NCI-H460 (cell line): Measurements from ENCODE around the gene COLQ. TPM values are rescaled to one million over a fixed set of nuclear protein-coding genes. Genes with fewer than 3 reads are reported as not detected.

ENCODE experiments used
- DNase-seq: peaks from one replicate; pipeline ENCODE4 v3.0.0-alpha.2; 2016; ENCODE audit warnings: low read depth; ENCODE audit errors: extremely low read depth
- total RNA-seq: library from RNA; depleted of rRNA; stranded (reverse); fragments of >200 nt; shearing (Covaris generic); gene quantifications from 2 replicates; pipeline ENCODE4 v1.2.3, GENCODE V29; 2014

COLQ gene
- total RNA-seq, 1 experiment from 2014 or later, result not detected

DNA sequence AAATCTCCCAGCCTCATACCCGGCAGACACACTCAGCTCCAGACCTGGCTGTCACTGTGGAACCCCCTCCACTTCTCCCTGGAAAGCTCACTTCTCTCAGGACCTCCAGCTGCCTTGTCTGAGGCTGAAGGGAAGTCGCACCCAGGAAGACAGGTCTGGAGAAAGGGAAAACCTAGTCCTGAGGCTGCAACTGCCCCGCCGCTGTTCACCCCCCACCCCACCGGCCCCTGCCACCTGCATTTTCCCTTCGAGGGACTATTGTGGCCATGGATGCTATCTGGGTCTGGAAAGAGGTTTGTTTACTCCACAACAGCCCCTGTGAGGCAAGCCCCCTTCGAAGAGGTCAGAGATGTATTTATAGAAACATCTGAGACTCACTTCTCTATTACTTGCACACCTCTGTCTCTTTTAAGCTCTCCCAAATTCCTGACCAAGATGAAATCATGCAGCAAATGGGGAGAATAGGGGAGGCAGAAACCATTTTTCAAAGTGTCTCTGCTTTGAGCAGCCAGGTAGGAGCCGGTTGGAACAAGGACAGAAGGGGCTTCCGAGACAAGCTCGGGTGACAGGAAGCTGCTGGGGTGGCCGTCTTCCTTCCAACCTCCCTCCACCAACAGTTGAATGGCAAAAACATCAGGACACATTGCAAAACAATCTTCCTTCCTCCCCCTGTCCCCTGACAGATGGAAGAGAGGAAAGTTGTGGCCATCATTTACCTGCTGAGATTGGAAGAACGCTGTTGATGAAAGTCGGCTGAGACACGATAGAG is 518 bp downstream of the COLQ start:
- DNase-seq, result no peak

GRCh38 chr3:15520185-15520584 is 1.3 kb downstream of the COLQ start:
- no peak for DNase-seq

DNA sequence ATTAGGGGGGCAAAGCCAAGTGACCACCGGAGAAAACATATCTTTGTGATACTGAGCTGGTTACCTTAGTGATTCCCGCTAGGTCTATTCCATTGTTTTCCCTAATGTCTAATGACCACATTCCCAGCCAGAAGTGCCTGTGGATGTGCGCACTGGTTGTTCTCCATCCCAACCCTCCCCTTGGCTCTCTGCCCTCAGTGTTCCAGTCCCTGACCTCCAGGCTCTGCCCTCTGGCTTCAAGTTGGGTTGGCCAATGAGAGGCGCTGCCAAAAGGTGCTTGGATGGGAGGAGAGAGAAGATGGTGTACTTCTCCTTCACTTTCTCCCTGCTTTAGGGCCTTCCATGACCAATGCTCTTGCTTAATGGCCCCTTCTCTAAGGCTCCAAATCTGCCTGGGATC is 2.4 kb downstream of the COLQ start:
- no peak for DNase-seq

- peak; percentile 2 for DNase-seq
These were observed 6.7 kb downstream of the COLQ start for GRCh38 chr3:15514663-15515340.

DNA sequence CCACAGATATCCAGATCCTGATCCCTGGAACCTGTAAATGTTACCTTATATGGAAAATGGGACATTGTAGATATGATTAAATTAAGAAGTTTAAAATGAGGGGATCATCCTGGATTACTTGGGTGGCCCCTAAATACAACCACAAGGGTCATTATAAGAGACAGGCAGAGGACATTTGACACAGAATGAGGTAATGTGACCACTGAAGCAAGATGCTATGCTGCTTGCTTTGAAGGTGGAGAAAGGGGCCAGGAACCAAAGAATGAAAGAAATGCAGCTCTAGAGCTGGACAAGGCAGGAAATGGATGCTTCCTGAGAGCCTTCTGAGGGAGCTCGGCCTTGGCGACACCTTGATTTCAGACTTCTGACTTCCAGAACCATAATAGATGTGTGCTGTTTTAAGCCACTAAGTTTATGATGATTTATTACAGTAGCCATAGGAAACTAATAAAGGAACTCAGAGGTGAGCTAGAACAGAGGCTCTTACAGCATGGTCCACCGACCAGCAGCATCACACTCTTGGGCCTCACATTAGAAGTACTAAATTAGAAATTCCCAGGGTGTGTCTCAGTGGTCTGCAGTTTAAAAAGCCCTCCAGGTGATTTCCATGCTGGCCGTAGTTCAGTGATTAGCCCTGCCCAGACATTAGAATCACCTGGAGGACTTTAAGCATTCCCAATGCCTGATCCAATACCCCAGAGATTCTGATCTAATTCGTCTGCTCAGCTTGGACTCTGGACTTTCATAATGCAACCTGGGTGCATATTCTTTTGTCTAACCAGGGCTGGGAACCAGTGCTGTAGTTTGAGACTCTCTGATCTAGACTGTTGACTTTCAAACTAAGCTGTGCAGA is 7.5 kb downstream of the COLQ start:
- no peak for DNase-seq

DNA sequence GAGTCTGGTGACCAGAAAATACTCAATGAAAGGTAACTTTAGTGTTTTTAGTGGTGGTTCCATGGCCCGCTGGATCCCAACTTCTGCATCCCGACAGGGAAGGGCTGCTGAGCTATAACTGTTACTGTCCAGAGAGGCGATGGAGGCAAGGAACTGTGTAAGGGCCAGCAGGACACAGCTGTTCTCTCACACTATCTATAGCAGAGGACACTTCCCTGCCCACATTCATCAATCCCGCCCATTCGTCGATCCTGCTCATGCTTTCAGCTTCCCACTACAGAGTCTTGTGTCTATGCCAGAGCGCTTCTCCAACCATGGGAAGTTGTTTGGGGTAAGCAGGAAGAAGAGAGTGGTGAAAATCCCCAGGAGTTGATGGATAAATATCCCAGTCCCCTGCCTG is 8.4 kb downstream of the COLQ start:
- DNase-seq, result no peak

DNA sequence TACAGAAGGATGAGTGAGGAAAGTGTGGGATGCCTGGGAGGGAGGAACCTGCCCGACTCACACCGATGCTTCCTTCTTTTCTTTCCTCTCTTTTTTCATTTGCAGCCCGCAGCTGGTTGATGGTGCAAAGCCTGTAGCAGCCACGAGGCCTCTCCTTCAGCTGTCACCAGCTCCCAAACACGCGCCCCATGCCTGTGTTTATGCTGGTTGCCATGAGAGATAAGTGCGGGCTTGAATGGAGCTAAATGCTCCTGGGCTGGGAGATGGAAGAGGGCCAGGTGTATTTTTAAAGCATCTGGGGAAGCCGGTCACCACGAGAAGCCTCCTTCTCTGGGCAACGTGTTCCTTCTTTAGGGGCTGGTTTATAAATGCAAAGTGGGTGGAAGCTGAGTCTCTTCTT is 9.3 kb downstream of the COLQ start:
- no peak for DNase-seq

DNA sequence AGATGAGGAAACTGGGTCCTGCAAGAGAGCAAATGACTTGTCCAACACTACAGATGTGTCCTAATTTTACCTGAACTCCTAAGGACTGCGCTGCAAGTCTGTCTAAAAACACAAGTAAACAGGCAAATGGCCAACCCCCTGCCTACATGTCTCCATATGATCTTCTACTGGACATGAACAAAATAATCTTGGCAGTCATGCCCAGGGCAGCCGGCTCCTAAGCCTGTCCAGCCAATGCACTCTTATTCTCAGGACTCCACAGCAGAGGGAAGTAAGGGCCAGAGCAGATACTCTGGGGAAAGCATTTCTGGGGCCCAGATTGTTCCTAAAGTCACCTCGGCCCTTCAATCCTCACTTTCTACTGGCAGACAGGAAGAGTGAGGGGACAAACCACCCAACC is 10.3 kb downstream of the COLQ start:
- DNase-seq, result no peak

DNA sequence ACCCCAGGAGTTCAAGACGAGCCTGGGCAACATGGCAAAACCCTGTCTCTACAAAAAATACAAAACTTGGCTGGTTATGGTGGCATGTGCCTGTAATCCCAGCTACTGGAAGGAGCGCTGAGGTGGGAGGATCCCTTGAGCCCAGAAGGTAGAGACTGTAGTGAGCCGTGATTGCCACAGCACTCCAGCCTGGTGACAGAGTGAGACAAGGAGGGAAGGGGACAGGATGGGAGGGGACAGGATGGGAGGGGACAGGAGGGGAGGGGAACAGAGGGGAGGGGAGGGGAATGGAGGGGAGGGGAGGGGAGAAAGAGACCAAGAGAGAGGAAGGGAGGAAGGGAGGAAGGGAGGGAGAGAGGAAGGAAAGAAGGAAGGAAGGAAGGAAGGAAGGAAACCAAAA is 11.0 kb downstream of the COLQ start:
- DNase-seq, result no peak

DNA sequence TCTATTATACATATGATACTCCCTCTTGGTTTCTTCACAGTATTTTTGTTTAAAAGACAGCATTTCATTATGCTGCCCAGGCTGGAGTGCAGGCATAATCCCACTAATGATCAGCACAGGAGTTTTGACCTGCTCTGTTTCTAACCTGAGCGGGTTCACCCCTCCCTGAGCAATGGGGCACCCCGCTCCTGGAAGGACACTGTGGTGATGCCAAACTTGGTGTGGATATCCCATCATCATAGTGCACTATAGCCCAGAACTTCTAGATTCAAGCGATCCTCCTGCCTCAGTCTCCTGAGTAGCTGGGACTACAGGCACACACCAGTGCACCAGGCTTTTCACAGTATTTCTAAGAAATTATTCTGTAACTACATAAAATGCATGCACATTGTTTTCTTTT is 14.9 kb downstream of the COLQ start:
- DNase-seq, result no peak

DNA sequence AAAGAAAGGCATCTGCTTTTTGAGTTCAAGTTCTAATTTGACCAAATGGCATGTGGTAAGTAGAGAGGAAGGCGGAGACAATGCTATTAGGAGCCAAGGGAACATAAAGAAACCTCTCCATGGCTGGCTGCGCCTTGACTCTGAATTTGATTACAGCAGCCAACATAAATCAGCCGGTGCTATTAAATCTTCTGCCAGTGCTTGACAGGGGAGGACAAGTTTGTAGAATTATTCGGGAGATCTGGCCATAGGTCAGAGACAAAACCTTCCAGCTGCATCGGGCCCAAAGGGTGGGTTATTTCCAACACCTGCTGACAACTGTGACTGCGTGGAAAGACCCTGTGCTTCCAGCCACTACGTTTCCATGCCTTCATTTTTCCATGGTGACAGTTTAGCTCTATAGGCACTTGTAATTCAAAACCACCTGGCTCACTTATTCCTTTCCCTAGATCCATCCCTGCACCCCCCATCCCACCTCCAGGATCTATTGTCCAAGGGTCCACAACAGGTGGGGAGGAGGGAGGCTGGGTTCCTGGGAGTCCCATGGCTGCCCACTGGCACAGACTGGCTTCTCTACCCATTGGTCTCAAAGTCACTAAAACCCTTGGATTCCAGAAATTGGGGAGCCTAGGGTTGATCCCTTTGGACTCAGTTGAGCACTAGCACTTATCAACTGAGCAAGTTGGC is 15.9 kb downstream of the COLQ start:
- no peak for DNase-seq

DNA sequence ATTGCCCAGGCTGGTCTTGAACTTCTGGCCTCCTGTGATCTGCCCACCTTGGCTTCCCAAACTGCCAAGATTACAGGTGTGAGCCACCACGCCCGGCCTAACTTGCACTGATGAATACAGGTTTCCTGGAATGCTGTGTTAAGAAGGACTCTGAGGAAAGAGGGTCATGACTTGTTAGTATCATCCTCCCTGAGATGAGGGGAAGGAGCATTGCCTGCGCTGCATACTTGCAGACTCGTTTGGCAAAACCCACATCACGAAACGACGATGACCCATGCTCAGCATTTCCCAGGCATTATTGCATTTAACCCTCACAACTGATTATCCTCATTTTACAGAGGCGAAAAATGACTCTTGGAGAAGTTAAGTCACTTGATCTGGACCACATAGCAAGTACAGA is 18.9 kb downstream of the COLQ start:
- DNase-seq, result no peak

GRCh38 chr3:15501126-15501525 is 20.4 kb downstream of the COLQ start:
- no peak for DNase-seq

GRCh38 chr3:15500107-15500724 is 21.3 kb downstream of the COLQ start:
- DNase-seq, result no peak

DNA sequence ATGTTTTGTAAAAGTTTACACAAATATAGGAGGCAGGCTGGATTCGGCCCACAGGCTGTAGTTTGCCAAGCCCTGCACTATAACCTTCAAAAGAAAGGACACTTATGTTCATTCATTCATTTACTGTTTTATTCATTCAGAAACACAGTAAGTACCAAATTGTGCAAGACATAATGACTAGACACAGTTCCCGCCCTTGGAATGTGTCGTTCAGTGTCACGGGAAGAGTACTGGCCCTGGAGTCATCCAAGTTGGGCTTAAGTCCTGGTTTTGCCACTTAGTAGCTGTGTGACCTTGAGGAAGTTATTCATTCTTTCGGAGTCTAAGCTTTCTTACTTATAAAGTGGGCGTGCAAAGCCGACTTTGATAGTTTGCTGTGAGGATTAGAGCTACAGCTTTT is 22.0 kb downstream of the COLQ start:
- peak; percentile 4 for DNase-seq

DNA sequence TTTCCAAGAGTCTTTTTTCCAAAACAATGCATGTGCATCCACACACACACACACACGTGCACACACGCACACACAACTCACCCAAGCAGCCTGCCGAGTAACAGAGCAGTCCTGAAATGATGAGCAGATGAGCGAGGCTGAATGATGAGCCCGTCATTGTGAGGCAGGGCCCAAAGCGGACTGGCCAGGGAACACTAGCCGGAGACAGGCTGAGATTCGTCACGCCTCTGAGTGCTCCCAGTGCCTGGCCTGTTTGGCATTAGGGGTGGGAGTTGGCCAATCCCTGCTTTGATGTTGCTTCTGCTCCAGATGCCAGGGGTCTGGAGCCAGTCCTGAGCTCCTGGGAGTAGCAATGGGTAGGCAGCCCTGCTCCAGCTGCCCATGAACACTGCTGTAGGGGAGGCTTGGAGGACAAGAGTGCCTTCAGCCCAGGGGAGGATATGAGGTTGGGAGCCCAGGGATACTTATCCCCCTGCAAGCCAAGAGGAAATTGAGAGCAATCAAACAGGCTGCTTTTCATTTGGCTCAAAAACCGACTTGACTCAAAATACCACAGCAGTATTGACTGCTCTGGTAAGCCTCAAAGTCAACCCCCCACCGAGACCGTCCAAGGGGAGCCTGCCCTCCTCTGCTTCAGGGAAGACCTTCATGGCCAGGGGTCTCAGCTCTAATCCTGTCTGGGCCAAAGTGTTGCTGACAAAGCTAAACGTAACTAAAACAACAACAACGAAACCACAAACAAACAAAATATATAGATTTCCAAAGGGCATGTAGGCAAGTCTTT is 22.9 kb downstream of the COLQ start:
- no peak for DNase-seq

DNA sequence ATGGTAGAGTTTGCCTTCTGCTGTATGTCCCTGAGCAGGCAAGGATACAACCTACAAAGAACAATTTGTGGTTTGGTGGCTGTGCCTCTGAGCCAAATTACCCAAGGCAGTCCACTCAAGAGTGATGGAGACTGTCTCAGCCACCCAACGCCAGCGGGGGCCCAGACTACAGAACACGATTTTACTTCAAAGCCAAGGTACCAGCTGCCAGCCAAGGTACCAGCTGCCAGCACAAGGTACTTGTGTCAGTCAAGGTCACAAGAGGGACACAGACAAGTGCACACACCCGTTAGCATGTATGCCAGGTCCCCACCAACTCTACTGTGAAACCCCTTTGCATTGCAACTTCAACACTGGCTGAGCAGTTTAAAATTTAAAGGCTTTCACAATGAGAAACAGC is 23.5 kb downstream of the COLQ start:
- no peak for DNase-seq

DNA sequence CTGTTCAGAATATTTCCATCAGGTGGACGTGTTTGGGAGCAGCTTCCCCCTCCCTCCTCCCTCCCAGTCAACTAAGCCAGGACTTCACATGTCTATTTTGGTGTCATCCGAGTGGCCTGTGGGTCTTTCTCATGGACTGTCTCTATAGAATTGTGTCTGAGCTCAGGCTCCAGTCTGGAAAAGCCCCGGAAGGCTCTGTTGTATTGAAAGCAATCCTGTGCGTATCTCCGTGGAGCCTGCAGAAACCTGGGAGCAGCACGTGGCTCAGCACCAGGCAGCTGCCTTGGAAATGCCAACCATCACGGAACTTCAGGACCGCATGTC is 25.2 kb downstream of the COLQ start:
- no peak for DNase-seq

DNA sequence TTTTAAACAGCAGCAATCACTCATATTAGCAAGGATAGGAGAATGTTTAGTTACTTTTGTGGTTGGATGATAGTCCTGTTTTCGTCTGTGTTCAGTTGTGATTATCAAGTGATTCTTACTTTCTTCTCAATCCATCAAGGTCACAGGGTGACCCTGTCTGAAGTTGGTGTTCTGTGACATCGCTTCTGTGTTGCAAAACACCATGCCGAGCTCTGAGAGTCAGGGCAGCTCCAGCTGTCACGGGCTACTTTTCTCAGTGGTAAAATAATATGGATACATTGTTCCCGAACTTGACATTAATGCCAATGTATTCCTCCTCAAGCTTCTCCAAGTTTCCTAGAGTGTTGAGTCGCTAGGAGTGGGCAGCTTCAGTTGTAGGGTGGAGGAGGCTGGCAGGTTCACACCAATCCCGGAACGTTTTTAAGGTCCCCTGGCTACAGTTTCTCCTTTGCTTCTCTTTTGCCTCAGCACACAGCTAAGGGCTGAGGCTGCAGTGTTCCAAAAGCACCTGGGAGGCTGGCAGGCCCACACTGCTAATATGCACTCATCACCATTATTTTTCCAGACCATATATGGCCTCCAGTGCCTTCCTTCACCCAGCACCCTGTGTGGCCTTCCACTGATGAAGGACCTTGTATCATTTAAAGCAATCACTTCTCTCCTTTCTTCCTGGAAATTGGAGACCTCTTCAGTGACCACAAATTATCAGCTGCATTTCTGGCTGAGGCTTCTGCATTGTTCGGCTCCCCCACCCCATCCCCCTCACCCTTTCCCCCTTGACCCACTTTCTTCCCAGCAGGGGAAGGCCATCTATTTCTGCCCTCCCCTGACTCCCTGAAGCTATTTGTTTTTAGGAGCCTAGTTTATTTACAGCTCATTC is 25.8 kb downstream of the COLQ start:
- DNase-seq, result no peak
